Measurements from ENCODE around the gene CCDC187.

CCDC187 gene

DNA sequence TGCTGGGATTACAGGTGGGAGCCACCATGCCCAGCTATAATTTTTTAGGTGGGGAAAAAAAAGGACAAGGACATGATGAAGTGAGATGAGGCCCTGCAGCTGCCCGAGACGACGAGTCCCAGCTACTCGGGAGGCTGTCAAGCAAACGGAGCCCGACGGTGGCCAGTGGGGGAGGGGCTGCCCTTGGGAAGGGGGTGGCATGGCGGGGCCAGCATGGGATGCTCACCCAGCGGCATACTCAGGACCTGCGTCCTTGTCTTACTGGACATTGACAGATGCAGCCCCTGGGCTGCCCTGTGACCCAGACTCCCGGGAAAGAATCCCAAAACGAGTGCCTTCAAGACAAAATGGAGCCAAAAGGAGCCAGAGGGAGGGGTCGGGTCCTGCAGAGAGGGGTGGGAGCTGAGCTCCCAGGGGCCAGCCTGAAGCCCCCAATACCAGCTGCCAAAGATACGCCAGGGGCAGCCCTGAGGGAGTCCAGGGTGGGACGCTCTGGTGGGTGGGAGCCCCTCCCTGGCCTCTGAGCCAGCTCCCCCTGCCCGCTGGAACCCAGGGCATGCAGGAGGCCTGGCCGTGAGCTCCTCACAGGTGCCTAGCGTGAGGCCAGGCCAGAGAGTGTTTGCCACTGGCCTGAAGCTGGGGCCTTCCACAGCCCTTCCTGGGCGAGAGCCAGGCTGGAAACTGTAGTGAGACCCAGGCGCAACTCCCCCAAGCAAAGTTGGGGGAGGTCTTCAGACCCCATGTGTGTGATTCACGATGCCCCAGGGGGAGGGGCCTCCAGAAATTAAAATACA lies 15.7 kb downstream of the CCDC187 start:
- Histone ChIP-seq H3K4me3 (ENCODE audit: low read depth, low read length) (no peak overlapping the region), H3K9ac (ENCODE audit: low read length) (no peak overlapping the region), H3K36me3 (ENCODE audit: control insufficient read depth, insufficient read depth, low read length) (no peaks in the 10 kb centered on the region), H3K27ac (ENCODE audit: low read depth, low read length) (no peak overlapping the region), H3K9me3 (ENCODE audit: control insufficient read depth, insufficient read depth, low read depth, low read length) (peaks cover 2% of the 10 kb centered on the region), H3K4me1 (ENCODE audit: control insufficient read depth, insufficient read depth, low read length) (peaks cover 4% of the 10 kb centered on the region; the same call in 1 of the 2 replicates), H3K27me3 (ENCODE audit: control insufficient read depth, insufficient read depth, low read length) (no peaks in the 10 kb centered on the region)

DNA sequence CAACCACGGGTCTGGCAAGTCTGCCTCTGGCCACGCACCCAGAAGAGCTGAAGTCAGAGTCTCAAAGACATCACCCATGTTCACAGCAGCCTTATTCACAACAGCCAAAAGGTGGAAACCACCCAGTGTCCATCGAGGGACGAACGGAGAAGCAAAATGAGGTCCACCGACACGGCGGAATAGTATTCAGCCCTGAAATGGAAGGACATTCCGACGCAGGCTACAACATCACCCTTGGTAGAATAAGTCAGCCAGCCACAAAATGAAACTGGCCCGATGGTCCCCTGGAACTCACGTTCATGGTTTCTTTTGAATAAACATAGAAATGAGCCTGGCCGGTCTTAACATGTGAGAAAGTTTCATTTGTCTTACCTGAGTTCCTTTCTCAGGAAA lies 16.9 kb downstream of the CCDC187 start:
- no peak overlapping the region for H3K4me3 ChIP-seq (ENCODE audit: low read depth, low read length)
- H3K9ac ChIP-seq (ENCODE audit: low read length), result no peak overlapping the region
- no peak overlapping the region for H3K27ac ChIP-seq (ENCODE audit: low read depth, low read length)
- H3K27me3 ChIP-seq (ENCODE audit: control insufficient read depth, insufficient read depth, low read length), result no peaks in the 10 kb centered on the region
- no peaks in the 10 kb centered on the region for H3K9me3 ChIP-seq (ENCODE audit: control insufficient read depth, insufficient read depth, low read depth, low read length)
- peaks cover 4% of the 10 kb centered on the region; the same call in 1 of the 2 replicates for H3K4me1 ChIP-seq (ENCODE audit: control insufficient read depth, insufficient read depth, low read length)
- no peaks in the 10 kb centered on the region for H3K36me3 ChIP-seq (ENCODE audit: control insufficient read depth, insufficient read depth, low read length)

DNA sequence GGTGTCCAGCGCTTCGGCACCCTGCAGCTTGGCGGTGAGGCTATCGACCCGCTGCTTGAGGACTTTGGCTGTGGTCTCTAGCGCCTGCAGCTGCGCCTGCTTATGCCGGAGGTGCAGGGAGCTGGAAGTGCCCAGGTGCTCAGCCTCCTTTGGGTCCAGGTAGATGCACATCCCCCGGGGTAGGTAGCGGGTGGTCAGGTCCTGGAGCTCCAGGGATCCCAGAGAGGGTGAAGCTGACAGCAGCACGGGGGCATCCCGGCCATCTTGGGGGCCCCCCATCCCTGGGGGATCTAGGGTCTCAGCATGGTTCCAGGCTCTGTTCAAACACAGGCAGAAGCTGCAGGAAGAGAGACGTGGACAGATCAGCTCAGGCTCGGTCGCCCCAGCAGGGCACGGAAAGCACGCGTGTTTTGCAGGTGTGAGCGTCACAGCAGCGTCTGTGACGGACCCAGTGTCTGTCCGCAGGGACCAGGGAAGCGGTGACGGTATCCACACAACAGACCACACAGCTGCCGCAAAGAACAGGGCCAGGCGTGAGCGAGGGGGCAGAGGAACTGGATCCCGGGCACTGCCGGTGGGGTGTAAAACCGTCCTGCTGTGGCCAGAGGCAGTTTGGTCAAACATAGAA lies 17.4 kb downstream of the CCDC187 start:
- H3K4me1 ChIP-seq (ENCODE audit: control insufficient read depth, insufficient read depth, low read length), result peaks cover 4% of the 10 kb centered on the region; the same call in 1 of the 2 replicates
- H3K9me3 ChIP-seq (ENCODE audit: control insufficient read depth, insufficient read depth, low read depth, low read length), result no peaks in the 10 kb centered on the region
- no peaks in the 10 kb centered on the region for H3K36me3 ChIP-seq (ENCODE audit: control insufficient read depth, insufficient read depth, low read length)
- H3K27me3 ChIP-seq (ENCODE audit: control insufficient read depth, insufficient read depth, low read length), result no peaks in the 10 kb centered on the region
- no peak overlapping the region for H3K27ac ChIP-seq (ENCODE audit: low read depth, low read length)
- no peak overlapping the region for H3K9ac ChIP-seq (ENCODE audit: low read length)
- H3K4me3 ChIP-seq (ENCODE audit: low read depth, low read length), result no peak overlapping the region

DNA sequence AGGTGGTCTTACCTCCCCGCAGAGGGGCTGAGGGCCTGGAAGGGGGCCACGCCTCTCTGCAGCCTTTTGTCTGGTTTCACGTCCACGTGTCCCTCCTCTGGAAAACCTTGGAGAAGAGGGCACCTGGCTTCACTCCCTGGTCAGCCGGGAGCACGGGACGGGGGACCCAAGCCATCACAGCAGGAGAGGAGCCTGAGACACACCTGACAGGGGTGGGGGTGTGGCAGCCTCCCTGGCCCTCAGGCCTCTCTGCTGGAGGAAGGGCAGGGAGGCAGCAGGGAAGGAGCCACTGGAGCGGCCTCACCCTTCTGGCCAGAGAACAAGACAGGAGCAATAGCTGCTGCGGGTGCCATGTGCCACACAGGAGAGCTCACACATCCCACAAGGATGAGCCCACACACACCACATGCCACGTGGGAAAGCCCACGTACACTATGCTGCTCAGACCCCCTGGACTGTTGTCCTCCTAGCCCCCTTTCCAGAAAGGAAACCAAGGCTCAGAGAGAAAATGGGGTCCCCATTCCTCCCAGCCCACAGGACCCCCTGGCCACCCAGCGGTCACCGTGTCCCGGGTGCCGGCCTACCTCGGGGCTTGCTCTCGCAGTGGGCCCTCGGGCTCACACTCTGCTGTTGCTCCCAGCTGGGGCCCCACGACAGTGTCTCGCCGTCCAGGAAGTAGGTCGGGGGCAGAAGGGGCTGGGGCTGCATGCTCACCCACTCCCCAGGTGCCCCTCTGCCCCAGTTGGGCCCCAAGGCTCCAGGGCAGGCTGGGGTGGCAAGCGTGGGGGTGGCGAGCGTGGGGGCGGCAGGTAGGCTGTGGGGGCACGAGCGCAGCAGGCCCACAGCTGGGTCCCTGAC lies 18.2 kb downstream of the CCDC187 start:
- no peak overlapping the region for H3K4me3 ChIP-seq (ENCODE audit: low read depth, low read length)
- H3K36me3 ChIP-seq (ENCODE audit: control insufficient read depth, insufficient read depth, low read length), result no peaks in the 10 kb centered on the region
- H3K9me3 ChIP-seq (ENCODE audit: control insufficient read depth, insufficient read depth, low read depth, low read length), result no peaks in the 10 kb centered on the region
- no peak overlapping the region for H3K27ac ChIP-seq (ENCODE audit: low read depth, low read length)
- H3K27me3 ChIP-seq (ENCODE audit: control insufficient read depth, insufficient read depth, low read length), result no peaks in the 10 kb centered on the region
- H3K9ac ChIP-seq (ENCODE audit: low read length), result no peak overlapping the region
- H3K4me1 ChIP-seq (ENCODE audit: control insufficient read depth, insufficient read depth, low read length), result peaks cover 4% of the 10 kb centered on the region; the same call in 1 of the 2 replicates

DNA sequence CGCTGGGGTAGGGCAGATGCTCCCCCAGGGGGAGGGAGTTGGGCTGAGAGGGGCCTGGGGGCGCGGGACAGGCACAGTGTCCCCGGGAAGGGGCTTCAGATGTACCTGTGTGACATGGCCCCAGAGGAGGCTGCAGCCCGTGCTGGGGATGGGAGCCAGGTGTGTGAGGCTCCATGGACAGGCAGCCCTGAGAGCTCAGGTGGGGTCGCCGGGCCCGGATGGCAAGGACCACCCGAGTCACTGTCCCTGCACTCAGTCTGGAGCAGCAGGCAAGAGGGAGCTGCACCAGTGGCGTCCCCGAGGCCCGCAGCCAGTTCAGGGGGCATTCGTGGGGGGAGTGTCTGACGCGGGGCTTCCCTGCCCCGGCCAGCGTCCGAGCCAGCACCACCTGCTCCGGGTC lies 18.9 kb downstream of the CCDC187 start:
- Histone ChIP-seq H3K36me3 (ENCODE audit: control insufficient read depth, insufficient read depth, low read length) (no peaks in the 10 kb centered on the region), H3K27me3 (ENCODE audit: control insufficient read depth, insufficient read depth, low read length) (no peaks in the 10 kb centered on the region), H3K4me3 (ENCODE audit: low read depth, low read length) (no peak overlapping the region), H3K4me1 (ENCODE audit: control insufficient read depth, insufficient read depth, low read length) (peaks cover 4% of the 10 kb centered on the region; the same call in 1 of the 2 replicates), H3K9me3 (ENCODE audit: control insufficient read depth, insufficient read depth, low read depth, low read length) (0 out of 2 replicates have a peak, but pooled peaks cover 2% of the 10 kb centered on the region), H3K27ac (ENCODE audit: low read depth, low read length) (no peak overlapping the region), H3K9ac (ENCODE audit: low read length) (no peak overlapping the region)

DNA sequence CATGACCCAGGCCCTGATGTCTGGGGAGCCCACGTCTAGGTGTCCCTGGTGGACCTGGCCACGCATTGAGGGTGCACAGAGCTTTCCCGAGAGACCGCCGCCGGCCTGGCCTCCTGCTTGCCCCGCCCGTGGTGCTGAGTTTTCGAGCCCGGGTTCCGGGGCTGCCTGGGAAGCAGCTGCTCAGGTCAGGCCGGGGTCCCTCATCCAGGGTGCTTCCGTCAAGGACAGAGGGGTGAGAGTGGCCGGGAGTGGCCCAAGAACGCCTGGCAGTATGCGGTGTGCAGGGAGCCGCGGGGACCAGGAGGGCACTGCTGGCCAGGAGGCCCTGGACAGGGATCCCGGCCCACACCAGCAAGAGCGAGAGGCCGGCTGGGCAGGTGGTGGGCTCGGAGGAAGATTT lies 19.6 kb downstream of the CCDC187 start:
- H3K9me3 ChIP-seq (ENCODE audit: control insufficient read depth, insufficient read depth, low read depth, low read length), result 0 out of 2 replicates have a peak, but pooled peaks cover 6% of the 10 kb centered on the region
- H3K27me3 ChIP-seq (ENCODE audit: control insufficient read depth, insufficient read depth, low read length), result no peaks in the 10 kb centered on the region
- no peak overlapping the region for H3K9ac ChIP-seq (ENCODE audit: low read length)
- no peaks in the 10 kb centered on the region for H3K36me3 ChIP-seq (ENCODE audit: control insufficient read depth, insufficient read depth, low read length)
- no peak overlapping the region for H3K4me3 ChIP-seq (ENCODE audit: low read depth, low read length)
- H3K27ac ChIP-seq (ENCODE audit: low read depth, low read length), result no peak overlapping the region
- peaks cover 4% of the 10 kb centered on the region; the same call in 1 of the 2 replicates for H3K4me1 ChIP-seq (ENCODE audit: control insufficient read depth, insufficient read depth, low read length)

DNA sequence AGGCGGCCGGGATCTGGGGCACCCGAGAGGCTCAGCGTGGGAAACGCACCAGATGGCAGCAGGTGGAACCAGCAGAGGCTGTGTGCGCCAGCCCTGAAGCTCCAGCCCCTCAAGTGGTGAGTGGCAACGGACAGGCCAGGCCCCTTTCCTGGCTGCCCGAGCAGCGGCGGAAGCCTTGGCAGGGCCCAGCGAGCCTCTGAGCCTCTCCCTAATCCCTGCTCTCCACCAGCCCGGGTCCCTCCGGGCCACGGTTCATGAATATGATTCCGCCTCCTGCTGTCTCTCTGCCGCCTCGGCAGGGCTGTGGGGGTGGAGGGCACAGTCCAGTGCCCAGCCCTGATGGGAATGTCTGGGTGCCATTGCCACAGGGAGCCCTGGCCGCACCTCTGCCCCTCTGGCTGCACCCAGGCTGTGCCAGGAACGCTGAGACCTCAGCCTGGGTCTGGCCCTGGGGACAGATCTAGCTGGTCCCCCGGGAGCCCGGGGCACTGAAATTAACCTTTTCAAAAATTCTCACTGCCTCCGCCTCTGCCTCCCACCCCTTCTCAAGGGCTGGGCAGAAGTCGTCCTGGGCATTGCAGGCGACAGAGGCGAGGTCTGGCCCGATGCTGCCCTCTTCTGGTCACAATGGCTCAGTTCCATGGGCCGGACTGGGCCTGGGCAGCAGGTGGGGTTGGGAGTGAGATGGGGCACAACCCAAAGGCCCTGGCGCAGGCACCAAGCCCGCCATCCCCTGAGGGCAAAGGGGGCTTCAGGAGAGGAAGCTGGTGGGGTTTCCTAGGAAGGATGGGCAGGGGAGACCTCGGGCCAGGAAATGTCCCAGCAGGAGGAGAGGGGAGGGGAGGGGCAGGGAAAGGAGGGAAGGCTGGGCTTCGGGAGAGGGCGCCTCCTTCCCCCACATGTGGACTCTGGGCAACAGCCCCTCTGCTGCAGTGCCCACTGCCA lies 20.3 kb downstream of the CCDC187 start:
- Histone ChIP-seq H3K27ac (ENCODE audit: low read depth, low read length) (no peak overlapping the region), H3K9ac (ENCODE audit: low read length) (no peak overlapping the region), H3K4me1 (ENCODE audit: control insufficient read depth, insufficient read depth, low read length) (peaks cover 4% of the 10 kb centered on the region; the same call in 1 of the 2 replicates), H3K27me3 (ENCODE audit: control insufficient read depth, insufficient read depth, low read length) (no peaks in the 10 kb centered on the region), H3K4me3 (ENCODE audit: low read depth, low read length) (no peak overlapping the region), H3K36me3 (ENCODE audit: control insufficient read depth, insufficient read depth, low read length) (no peaks in the 10 kb centered on the region), H3K9me3 (ENCODE audit: control insufficient read depth, insufficient read depth, low read depth, low read length) (0 out of 2 replicates have a peak, but pooled peaks cover 6% of the 10 kb centered on the region)

DNA sequence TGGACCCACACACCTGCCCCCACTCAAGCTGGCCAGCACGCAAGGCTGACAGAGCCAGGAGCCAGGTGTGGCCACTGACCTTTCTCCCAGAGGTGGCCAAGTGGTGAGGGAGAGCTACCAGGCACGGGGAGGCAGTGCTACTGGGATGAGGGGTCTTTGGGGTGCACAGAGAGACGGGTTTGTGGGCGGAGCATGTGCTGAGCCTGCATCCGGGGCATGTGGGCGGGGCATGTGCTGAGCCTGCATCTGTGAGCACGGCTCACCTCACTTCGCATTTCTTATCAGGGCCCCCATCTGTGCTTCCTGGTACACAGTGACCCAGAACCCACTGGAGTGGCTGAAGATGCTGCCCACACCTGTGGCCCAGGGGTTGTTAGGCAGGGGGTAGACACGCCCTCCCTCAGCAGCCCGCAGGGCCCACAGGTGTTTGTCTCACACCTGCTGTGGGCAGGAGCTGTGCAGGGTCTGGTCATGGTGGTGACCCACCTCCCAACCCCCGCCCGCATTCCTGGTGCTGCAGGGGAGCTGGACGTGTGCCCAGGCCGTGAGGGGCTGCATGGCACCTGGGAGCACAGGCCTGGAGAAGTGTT lies 21.5 kb downstream of the CCDC187 start:
- Histone ChIP-seq H3K27ac (ENCODE audit: low read depth, low read length) (no peak overlapping the region), H3K4me1 (ENCODE audit: control insufficient read depth, insufficient read depth, low read length) (peaks cover 4% of the 10 kb centered on the region; the same call in 1 of the 2 replicates), H3K9ac (ENCODE audit: low read length) (no peak overlapping the region), H3K9me3 (ENCODE audit: control insufficient read depth, insufficient read depth, low read depth, low read length) (0 out of 2 replicates have a peak, but pooled peaks cover 6% of the 10 kb centered on the region), H3K4me3 (ENCODE audit: low read depth, low read length) (no peak overlapping the region), H3K36me3 (ENCODE audit: control insufficient read depth, insufficient read depth, low read length) (no peaks in the 10 kb centered on the region), H3K27me3 (ENCODE audit: control insufficient read depth, insufficient read depth, low read length) (no peaks in the 10 kb centered on the region)

DNA sequence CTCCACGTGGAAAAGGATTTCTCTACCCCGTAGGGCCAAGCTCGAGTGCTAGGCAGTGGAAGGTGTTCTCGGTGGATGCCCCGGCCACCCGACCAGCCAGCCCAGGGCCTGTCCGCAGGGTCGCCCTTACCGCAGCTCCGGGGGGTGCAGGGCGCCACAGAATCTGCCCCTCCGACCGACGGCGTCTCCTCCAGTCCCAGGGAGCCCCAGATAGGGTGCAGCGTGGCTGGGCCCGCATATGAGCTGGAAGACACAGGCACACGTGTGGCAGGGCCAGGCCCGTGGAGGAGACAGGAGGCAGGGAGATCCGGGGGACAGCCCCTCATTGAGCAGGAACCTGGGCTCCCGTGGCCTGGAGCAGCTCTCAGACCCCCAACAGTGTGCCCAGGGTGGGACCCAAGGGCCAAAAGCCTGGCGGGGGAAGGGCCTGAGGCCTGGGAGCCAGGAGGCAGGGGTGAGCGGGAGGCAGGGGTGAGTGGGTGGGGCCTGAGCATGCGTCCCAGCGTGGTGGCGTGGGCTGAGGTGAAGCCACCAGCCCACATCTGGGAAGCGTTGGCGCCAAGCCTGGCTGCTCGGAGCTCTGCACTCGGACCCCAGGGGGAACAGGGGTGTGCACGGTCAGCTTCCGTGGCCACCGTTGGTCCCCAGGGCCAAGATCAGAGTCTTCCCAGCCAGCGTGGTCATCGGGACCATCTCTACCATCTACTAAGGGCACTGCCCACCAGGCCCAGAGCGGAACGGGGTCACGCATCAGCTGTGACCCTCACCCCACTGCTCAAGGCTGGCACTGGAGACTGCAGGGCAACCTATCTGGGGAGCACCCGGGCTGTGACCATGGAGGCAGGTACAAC lies 22.2 kb downstream of the CCDC187 start:
- H3K27ac ChIP-seq (ENCODE audit: low read depth, low read length), result no peak overlapping the region
- H3K27me3 ChIP-seq (ENCODE audit: control insufficient read depth, insufficient read depth, low read length), result no peaks in the 10 kb centered on the region
- no peaks in the 10 kb centered on the region for H3K36me3 ChIP-seq (ENCODE audit: control insufficient read depth, insufficient read depth, low read length)
- H3K9me3 ChIP-seq (ENCODE audit: control insufficient read depth, insufficient read depth, low read depth, low read length), result 0 out of 2 replicates have a peak, but pooled peaks cover 6% of the 10 kb centered on the region
- peaks cover 4% of the 10 kb centered on the region; the same call in 1 of the 2 replicates for H3K4me1 ChIP-seq (ENCODE audit: control insufficient read depth, insufficient read depth, low read length)
- no peak overlapping the region for H3K9ac ChIP-seq (ENCODE audit: low read length)
- H3K4me3 ChIP-seq (ENCODE audit: low read depth, low read length), result no peak overlapping the region
